Activated naive CD8-positive, alpha-beta T cell treated with anti-CD3 and anti-CD28 coated beads for 36 hours (primary cell): Measurements from ENCODE around the gene CDK18. TPM values are rescaled to one million over a fixed set of nuclear protein-coding genes. Genes with fewer than 3 reads are reported as not detected.

ENCODE experiments used
- DNase-seq: peaks from one replicate; pipeline ENCODE4 v3.0.0; 2021
- H3K27ac Mint-ChIP-seq: one replicate; pipeline ENCODE4 v1.8.0; 2022; ENCODE audit warnings: mild to moderate bottlenecking, moderate library complexity, mixed read lengths
- H3K27me3 Mint-ChIP-seq: one replicate; pipeline ENCODE4 v1.8.0; 2022; ENCODE audit warnings: mild to moderate bottlenecking, mixed read lengths
- H3K36me3 Mint-ChIP-seq: one replicate; pipeline ENCODE4 v1.8.0; 2021; ENCODE audit warnings: mild to moderate bottlenecking, mixed read lengths
- H3K4me1 Mint-ChIP-seq: one replicate; pipeline ENCODE4 v1.8.0; 2021; ENCODE audit warnings: mixed read lengths
- H3K4me3 Mint-ChIP-seq: one replicate; pipeline ENCODE4 v1.8.0; 2022; ENCODE audit warnings: mild to moderate bottlenecking, moderate library complexity, mixed read lengths
- H3K9me3 Mint-ChIP-seq: one replicate; pipeline ENCODE4 v1.8.0; 2022; ENCODE audit warnings: mixed read lengths
- total RNA-seq, 2 experiments: library from RNA; stranded (reverse); gene quantifications; one replicate each; pipeline ENCODE4 v1.2.3, GENCODE V29; 2021

Gene CDK18
- total RNA-seq, 2 experiments from 2014 or later: 6.2 to 6.5 TPM

- Mint-ChIP-seq H3K4me1 (peaks cover 10% of the 10 kb centered on the region), H3K27me3 (peaks cover 12% of the 10 kb centered on the region), H3K9me3 (no peaks in the 10 kb centered on the region), H3K36me3 (no peaks in the 10 kb centered on the region), H3K4me3 (no peak overlapping the region), H3K27ac (no peak overlapping the region)
- DNase-seq: no peak
These were observed 27.8 kb downstream of the CDK18 start for GRCh38 chr1:205532026-205532898.

GRCh38 chr1:205532996-205533735 is 28.7 kb downstream of the CDK18 start:
- Mint-ChIP-seq H3K36me3 (no peaks in the 10 kb centered on the region), H3K4me3 (no peak overlapping the region), H3K9me3 (no peaks in the 10 kb centered on the region), H3K27me3 (peaks cover 13% of the 10 kb centered on the region), H3K27ac (no peak overlapping the region), H3K4me1 (peaks cover 10% of the 10 kb centered on the region)
- no peak for DNase-seq

GRCh38 chr1:205533748-205534443 is 29.4 kb downstream of the CDK18 start:
- DNase-seq: no peak

GRCh38 chr1:205534444-205534985 is 30.0 kb downstream of the CDK18 start:
- DNase-seq: no peak
- Mint-ChIP-seq H3K36me3 (no peaks in the 10 kb centered on the region), H3K27ac (no peak overlapping the region), H3K9me3 (no peaks in the 10 kb centered on the region), H3K27me3 (peaks cover 16% of the 10 kb centered on the region), H3K4me3 (no peak overlapping the region), H3K4me1 (peaks cover 10% of the 10 kb centered on the region)

More at GRCh38 chr1:205533748-205534443, 29.4 kb downstream of the CDK18 start:
- Mint-ChIP-seq H3K4me1 (peaks cover 10% of the 10 kb centered on the region), H3K9me3 (no peaks in the 10 kb centered on the region), H3K27me3 (peaks cover 16% of the 10 kb centered on the region), H3K36me3 (no peaks in the 10 kb centered on the region), H3K4me3 (no peak overlapping the region), H3K27ac (no peak overlapping the region)

GRCh38 chr1:205535096-205535495 is 30.6 kb downstream of the CDK18 start:
- Mint-ChIP-seq H3K27me3 (peaks cover 12% of the 10 kb centered on the region), H3K4me1 (peaks cover 7% of the 10 kb centered on the region), H3K4me3 (no peak overlapping the region), H3K9me3 (no peaks in the 10 kb centered on the region), H3K27ac (no peak overlapping the region), H3K36me3 (no peaks in the 10 kb centered on the region)
- no peak for DNase-seq

GRCh38 chr1:205535866-205536758 is 31.6 kb downstream of the CDK18 start:
- no peak for DNase-seq
- Mint-ChIP-seq H3K27me3 (peaks cover 17% of the 10 kb centered on the region), H3K4me1 (peaks cover 7% of the 10 kb centered on the region), H3K27ac (no peak overlapping the region), H3K9me3 (no peaks in the 10 kb centered on the region), H3K4me3 (no peak overlapping the region), H3K36me3 (no peaks in the 10 kb centered on the region)

- Mint-ChIP-seq H3K27ac (no peak overlapping the region), H3K27me3 (peaks cover 24% of the 10 kb centered on the region), H3K9me3 (no peaks in the 10 kb centered on the region)
These were observed 32.4 kb downstream of the CDK18 start for GRCh38 chr1:205536759-205537361.

GRCh38 chr1:205537386-205538018 is 33.0 kb downstream of the CDK18 start:
- Mint-ChIP-seq H3K9me3 (no peaks in the 10 kb centered on the region), H3K36me3 (no peaks in the 10 kb centered on the region), H3K4me3 (no peak overlapping the region), H3K27me3 (peaks cover 29% of the 10 kb centered on the region), H3K27ac (no peak overlapping the region), H3K4me1 (peaks cover 7% of the 10 kb centered on the region)
- DNase-seq: no peak

More at GRCh38 chr1:205536759-205537361, 32.4 kb downstream of the CDK18 start:
- Mint-ChIP-seq H3K4me3 (no peak overlapping the region), H3K36me3 (no peaks in the 10 kb centered on the region), H3K4me1 (peaks cover 7% of the 10 kb centered on the region)
- no peak for DNase-seq

GRCh38 chr1:205538235-205538840 is 33.9 kb downstream of the CDK18 start:
- Mint-ChIP-seq H3K27me3 (peaks cover 35% of the 10 kb centered on the region), H3K36me3 (no peaks in the 10 kb centered on the region), H3K27ac (no peak overlapping the region)

GRCh38 chr1:205541161-205541886 is 36.9 kb downstream of the CDK18 start:
- DNase-seq: no peak
- peaks cover 56% of the 10 kb centered on the region for H3K27me3 Mint-ChIP-seq
- no peak overlapping the region for H3K27ac Mint-ChIP-seq
- peaks cover 14% of the 10 kb centered on the region for H3K4me1 Mint-ChIP-seq
- H3K4me3 Mint-ChIP-seq: no peak overlapping the region
- H3K9me3 Mint-ChIP-seq: no peaks in the 10 kb centered on the region
- no peaks in the 10 kb centered on the region for H3K36me3 Mint-ChIP-seq

More at GRCh38 chr1:205538235-205538840, 33.9 kb downstream of the CDK18 start:
- no peak for DNase-seq
- no peak overlapping the region for H3K4me3 Mint-ChIP-seq
- H3K4me1 Mint-ChIP-seq: peaks cover 7% of the 10 kb centered on the region
- no peaks in the 10 kb centered on the region for H3K9me3 Mint-ChIP-seq

- Mint-ChIP-seq H3K27ac (no peak overlapping the region), H3K27me3 (peaks cover 53% of the 10 kb centered on the region), H3K4me1 (peaks cover 7% of the 10 kb centered on the region), H3K9me3 (no peaks in the 10 kb centered on the region), H3K36me3 (no peaks in the 10 kb centered on the region), H3K4me3 (no peak overlapping the region)
- no peak for DNase-seq
These were observed 37.9 kb downstream of the CDK18 start for GRCh38 chr1:205542367-205542766.
